Gastrocnemius medialis (tissue), 4 donors: ENCODE measurements around the gene PBX4. TPM values are rescaled to one million over a fixed set of nuclear protein-coding genes. Genes with fewer than 3 reads are reported as not detected.

ENCODE experiments used
- ATAC-seq, 2 donors: fragments of 150-250 bp; one replicate each; pipeline ENCODE4 v1.9.1; 2016
- DNase-seq, 2 donors: peaks; one replicate each; pipeline ENCODE4 v3.0.0-alpha.2; 2019
- H3K27ac ChIP-seq, 4 donors: fragments of 200-600 bp; sonication (generic); 1 replicate in 1 of 4; 2 replicates in 3 of 4; pipeline ENCODE4 v1.5.1; 2016 to 2018; ENCODE audit warnings: mild to moderate bottlenecking in 2 of 4, moderate library complexity in 1 of 4
- H3K27me3 ChIP-seq, 3 donors: fragments of 200-600 bp; sonication (generic) in 2 of 3; 1 replicate in 1 of 3; 2 replicates in 2 of 3; pipeline versions ENCODE4 v1.5.1 to v1.6.0; 2016 to 2019; ENCODE audit warnings: mild to moderate bottlenecking in 1 of 3, moderate library complexity in 1 of 3
- H3K36me3 ChIP-seq, 2 donors: fragments of 200-600 bp; sonication (generic) in 1 of 2; one replicate each; pipeline ENCODE4 v1.5.1; 2017 to 2018
- H3K4me1 ChIP-seq, 2 donors: fragments of 200-600 bp; sonication (generic) in 1 of 2; one replicate each; pipeline ENCODE4 v1.5.1; 2016 to 2017; ENCODE audit warnings: mild to moderate bottlenecking in 2 of 2
- H3K4me3 ChIP-seq, 4 donors: fragments of 200-600 bp; sonication (generic) in 3 of 4; 1 replicate in 1 of 4; 2 replicates in 3 of 4; pipeline ENCODE4 v1.5.1; 2016 to 2019; ENCODE audit warnings: mild to moderate bottlenecking in 2 of 4
- H3K9me3 ChIP-seq, 3 donors: fragments of 200-600 bp; sonication (generic) in 2 of 3; 1 replicate in 1 of 3; 2 replicates in 2 of 3; pipeline ENCODE4 v1.5.1; 2016 to 2019
- POLR2A ChIP-seq, 2 donors: fragments of 450-650 bp; IDR thresholded peaks; one replicate each; pipeline ENCODE4 v1.6.1; 2017; ENCODE audit warnings: antibody characterized with exemption in 2 of 2, mild to moderate bottlenecking in 2 of 2, moderate library complexity in 2 of 2
- in situ Hi-C, 4 donors: fragments of 200-750 bp; cut with MboI; loops; one replicate each; pipeline versions ENCODE4 v1.15.0 to v1.8.0; 2017; ENCODE audit warnings: low sequenced_read_pairs in 4 of 4
- intact Hi-C: fragments of 100-400 bp; cut with DNase I; formaldehyde crosslinking; loops from one replicate; pipeline ENCODE4 v1.15.1; 2023; ENCODE audit warnings: low total_unique reads
- total RNA-seq, 4 donors: library from RNA; depleted of rRNA; stranded (reverse); fragments of >200 nt; gene quantifications; one replicate each; pipeline versions ENCODE4 v1.1.0 to v1.2.3, GENCODE V29; 2016
- TF ChIP-seq, protein P1 (sequence below), 5 experiments: fragments of 450-650 bp in 3 of 5; fragments of 200-600 bp in 2 of 5; sonication (generic) in 2 of 5; IDR thresholded peaks in 4 of 5; conservative IDR thresholded peaks in 1 of 5; 1 replicate in 4 of 5; 2 replicates in 1 of 5; pipeline ENCODE4 v1.5.1; 2016 to 2019; ENCODE audit warnings: antibody characterized with exemption in 5 of 5, mild to moderate bottlenecking in 3 of 5, moderate library complexity in 3 of 5

Gene PBX4
- total RNA-seq, 4 donors from 2014 or later: not detected

DNA sequence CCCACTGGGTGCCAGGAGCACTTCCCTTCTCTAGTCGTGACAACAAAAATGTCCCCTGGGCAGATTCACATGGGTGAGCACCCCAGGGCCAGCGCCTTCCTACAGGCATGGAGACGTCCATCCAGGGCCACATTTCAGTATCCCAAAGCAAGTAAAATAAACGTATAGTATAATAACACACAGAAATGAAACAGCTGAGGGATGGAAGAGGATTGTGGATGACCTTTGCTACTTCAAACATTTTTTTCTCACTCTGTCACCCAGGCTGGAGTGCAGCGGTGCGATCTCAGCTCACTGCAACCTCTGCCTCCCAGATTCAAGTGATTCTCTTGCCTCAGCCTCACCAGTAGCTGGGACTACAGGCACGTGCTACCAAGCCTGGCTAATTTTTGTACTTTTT, 52.2 kb downstream of the PBX4 start:
- ATAC-seq (no peak), DNase-seq (no peak)
- Histone ChIP-seq H3K4me1 (no peaks in the 10 kb centered on the region), H3K9me3 (no peaks in the 10 kb centered on the region), H3K27me3 (no peaks in the 10 kb centered on the region), H3K36me3 (no peaks in the 10 kb centered on the region), H3K27ac (no peak overlapping the region), H3K4me3 (no peak overlapping the region)
- no peak for TF ChIP-seq POLR2A (IDR thresholded peaks at IDR 0.05)
- TF ChIP-seq, protein P1, sequence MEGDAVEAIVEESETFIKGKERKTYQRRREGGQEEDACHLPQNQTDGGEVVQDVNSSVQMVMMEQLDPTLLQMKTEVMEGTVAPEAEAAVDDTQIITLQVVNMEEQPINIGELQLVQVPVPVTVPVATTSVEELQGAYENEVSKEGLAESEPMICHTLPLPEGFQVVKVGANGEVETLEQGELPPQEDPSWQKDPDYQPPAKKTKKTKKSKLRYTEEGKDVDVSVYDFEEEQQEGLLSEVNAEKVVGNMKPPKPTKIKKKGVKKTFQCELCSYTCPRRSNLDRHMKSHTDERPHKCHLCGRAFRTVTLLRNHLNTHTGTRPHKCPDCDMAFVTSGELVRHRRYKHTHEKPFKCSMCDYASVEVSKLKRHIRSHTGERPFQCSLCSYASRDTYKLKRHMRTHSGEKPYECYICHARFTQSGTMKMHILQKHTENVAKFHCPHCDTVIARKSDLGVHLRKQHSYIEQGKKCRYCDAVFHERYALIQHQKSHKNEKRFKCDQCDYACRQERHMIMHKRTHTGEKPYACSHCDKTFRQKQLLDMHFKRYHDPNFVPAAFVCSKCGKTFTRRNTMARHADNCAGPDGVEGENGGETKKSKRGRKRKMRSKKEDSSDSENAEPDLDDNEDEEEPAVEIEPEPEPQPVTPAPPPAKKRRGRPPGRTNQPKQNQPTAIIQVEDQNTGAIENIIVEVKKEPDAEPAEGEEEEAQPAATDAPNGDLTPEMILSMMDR (IDR thresholded peaks at IDR 0.05 in 4 of 5, conservative IDR thresholded peaks at IDR 0.05 in 1 of 5): no peak
- in situ Hi-C loops (no loop called here), intact Hi-C loops (no loop called here)

DNA sequence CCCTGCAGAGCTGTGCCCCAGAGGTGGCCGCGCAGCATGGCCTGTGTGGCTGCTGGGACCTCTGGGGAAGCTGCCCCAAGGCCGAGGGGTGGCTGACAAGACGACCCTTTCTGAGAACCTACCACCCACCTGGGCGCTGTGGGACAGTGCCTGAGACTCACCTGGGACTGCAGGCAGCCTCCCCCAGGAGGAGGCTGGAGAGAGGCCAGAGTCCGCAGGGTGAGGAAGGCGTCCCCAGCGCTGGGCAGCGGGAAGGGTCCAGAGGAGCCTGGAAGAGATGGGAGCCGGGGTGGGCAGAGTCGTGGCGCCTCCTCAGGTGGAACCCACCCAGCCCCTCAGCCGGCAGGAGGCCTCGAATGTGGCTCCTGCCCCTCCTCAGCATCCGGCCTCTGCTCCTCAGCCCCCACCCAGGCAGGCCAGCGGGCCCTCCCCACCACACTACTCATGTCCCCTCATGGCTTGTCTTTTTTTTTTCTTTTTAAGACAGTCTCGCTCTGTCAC, 55.1 kb downstream of the PBX4 start:
- Histone ChIP-seq H3K9me3 (no peaks in the 10 kb centered on the region), H3K27ac (no peak overlapping the region), H3K4me1 (no peaks in the 10 kb centered on the region), H3K27me3 (no peaks in the 10 kb centered on the region), H3K4me3 (no peak overlapping the region), H3K36me3 (no peaks in the 10 kb centered on the region)
- intact Hi-C loops: no loop called here
- in situ Hi-C loops: no loop called here
- DNase-seq (no peak), ATAC-seq (no peak)
- TF ChIP-seq POLR2A (IDR thresholded peaks at IDR 0.05): no peak
- TF ChIP-seq, protein P1 (IDR thresholded peaks at IDR 0.05 in 4 of 5, conservative IDR thresholded peaks at IDR 0.05 in 1 of 5): no peak

DNA sequence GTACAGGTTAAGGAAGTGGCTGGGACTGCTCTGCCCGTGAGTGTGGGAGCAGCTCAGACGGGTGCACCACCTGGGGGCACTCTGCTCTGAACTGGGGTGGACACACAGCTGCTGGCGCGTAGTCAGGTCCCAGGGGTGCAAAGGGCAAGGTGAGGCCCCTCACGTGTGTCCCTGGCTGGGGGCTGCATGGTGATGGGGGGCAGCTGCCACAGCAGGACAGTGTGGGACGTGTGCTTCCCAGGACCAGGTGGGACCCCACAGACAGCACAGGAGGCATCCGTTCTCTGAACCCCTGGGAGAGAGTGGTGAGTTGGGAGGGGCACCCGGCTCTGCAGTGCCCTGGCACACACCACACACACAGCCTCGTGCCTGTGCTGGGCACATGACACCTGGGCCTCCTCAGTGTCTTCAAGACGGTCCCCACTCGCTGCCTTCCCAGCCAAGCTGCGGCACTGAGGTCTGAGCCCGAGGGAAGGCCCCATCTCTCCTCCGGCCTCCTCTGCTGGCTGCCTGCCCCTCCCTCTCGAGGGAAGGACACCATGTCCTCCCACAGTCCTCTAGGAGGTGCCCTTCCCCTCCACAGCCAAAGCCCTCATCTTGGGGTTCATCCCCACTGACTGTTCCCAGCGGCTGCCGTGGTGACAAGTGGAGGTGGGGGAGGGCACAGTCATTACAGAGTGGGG, 55.7 kb downstream of the PBX4 start:
- ATAC-seq: no peak

DNA sequence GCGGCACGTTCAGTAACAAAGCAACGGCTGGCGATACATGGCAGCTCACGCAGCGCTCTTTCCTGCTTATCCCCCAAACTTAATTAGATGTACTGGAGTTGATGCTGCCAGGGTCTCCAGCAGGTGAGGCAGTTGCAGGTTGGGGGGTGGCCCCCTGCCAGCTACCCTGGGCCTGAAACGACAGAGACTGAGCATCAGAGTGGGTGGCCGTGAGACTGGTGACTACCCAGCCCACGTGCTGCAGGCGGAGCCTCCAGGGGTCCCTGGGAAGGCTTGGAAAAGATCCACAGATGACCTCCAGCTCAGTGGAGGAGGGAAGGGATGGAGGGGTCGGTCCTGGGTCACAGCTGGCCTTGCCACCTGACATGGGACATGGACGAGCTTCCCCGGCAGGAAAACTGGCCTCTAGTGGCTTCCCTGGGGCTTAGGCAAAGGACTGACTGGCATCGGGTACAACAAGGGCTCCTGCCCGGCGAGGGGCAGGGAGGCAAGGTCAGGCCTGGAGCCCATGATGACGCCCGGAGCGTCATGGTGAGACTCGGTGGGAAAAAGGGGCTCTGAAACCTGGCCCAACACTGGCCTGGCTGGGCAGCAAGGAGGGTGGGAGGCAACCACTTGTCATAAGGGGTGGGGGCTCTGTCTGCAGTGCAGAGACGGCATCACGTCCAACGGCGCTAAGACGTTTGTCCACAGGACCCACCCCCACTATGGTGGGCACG, 56.4 kb downstream of the PBX4 start:
- no peak for ATAC-seq
- H3K36me3 ChIP-seq: no peaks in the 10 kb centered on the region
- H3K27me3 ChIP-seq: no peaks in the 10 kb centered on the region
- no peak for DNase-seq
- H3K9me3 ChIP-seq: no peaks in the 10 kb centered on the region
- intact Hi-C loops (no loop called here), in situ Hi-C loops (no loop called here)
- TF ChIP-seq POLR2A (IDR thresholded peaks at IDR 0.05): no peak
- TF ChIP-seq, protein P1 (IDR thresholded peaks at IDR 0.05 in 4 of 5, conservative IDR thresholded peaks at IDR 0.05 in 1 of 5): no peak
- H3K4me3 ChIP-seq: no peak overlapping the region
- no peak overlapping the region for H3K27ac ChIP-seq
- no peaks in the 10 kb centered on the region for H3K4me1 ChIP-seq

More for the DNA sequence above, 55.7 kb downstream of the PBX4 start:
- no peak for DNase-seq
- in situ Hi-C loops (no loop called here), intact Hi-C loops (no loop called here)
- no peaks in the 10 kb centered on the region for H3K4me1 ChIP-seq
- TF ChIP-seq, protein P1 (IDR thresholded peaks at IDR 0.05 in 4 of 5, conservative IDR thresholded peaks at IDR 0.05 in 1 of 5): no peak
- TF ChIP-seq POLR2A (IDR thresholded peaks at IDR 0.05): no peak
- H3K27ac ChIP-seq: no peak overlapping the region
- H3K9me3 ChIP-seq: no peaks in the 10 kb centered on the region
- no peak overlapping the region for H3K4me3 ChIP-seq
- H3K36me3 ChIP-seq: no peaks in the 10 kb centered on the region
- no peaks in the 10 kb centered on the region for H3K27me3 ChIP-seq
